HepG2 (cell line): ENCODE results near the gene LRP10. TPM values are rescaled to one million over a fixed set of nuclear protein-coding genes. Genes with fewer than 3 reads are reported as not detected.
A peak's percentile ranks its signal among the peaks of the same experiment; 100 is the strongest.

Experiments
- ARNT2 ChIP-seq: sonication (generic); formaldehyde crosslinking; IDR thresholded peaks from 2 replicates; pipeline ENCODE4 v1.8.0; 2022; ENCODE audit warnings: mild to moderate bottlenecking, low read depth, missing genetic modification reagents, moderate library complexity
- ASH2L ChIP-seq: fragments of 300-600, 200-600 bp; sonication (generic); IDR thresholded peaks from 2 replicates; pipeline ENCODE4 v1.7.0; 2017; ENCODE audit warnings: low read depth, mild to moderate bottlenecking, moderate library complexity, mixed read lengths, low read length; ENCODE audit not compliant: insufficient read length
- FOXC1 ChIP-seq: sonication (generic); formaldehyde crosslinking; IDR thresholded peaks from 2 replicates; pipeline ENCODE4 v1.8.0; 2022; ENCODE audit warnings: mild to moderate bottlenecking, missing genetic modification reagents, borderline replicate concordance
- GTF2F1 ChIP-seq: fragments of 150-350 bp; IDR thresholded peaks from 2 replicates; pipeline ENCODE4 v1.6.1; 2014; ENCODE audit warnings: low read length
- HOXD1 ChIP-seq: sonication (generic); formaldehyde crosslinking; IDR thresholded peaks from 2 replicates; pipeline ENCODE4 v1.5.0; 2020; ENCODE audit warnings: missing genetic modification reagents
- IKZF4 ChIP-seq: sonication (generic); formaldehyde crosslinking; IDR thresholded peaks from 2 replicates; pipeline ENCODE4 v1.5.1; 2020; ENCODE audit warnings: borderline replicate concordance, mild to moderate bottlenecking, low read depth, missing genetic modification reagents; ENCODE audit errors: not compliant biosample characterization
- KLF16 ChIP-seq, 2 experiments: sonication (generic) in 1 of 2; formaldehyde crosslinking in 1 of 2; IDR thresholded peaks; 2 replicates each; pipeline versions ENCODE4 v1.6.1 to v1.8.0; 2016 to 2023; ENCODE audit warnings: missing genetic modification reagents in 2 of 2, missing compliant biosample characterization in 1 of 2
- NCOR1 ChIP-seq: fragments of 200-600 bp; sonication (generic); IDR thresholded peaks from 2 replicates; pipeline ENCODE4 v1.7.0; 2017; ENCODE audit warnings: antibody characterized with exemption, low read length, borderline replicate concordance
- REXO4 ChIP-seq: sonication (generic); formaldehyde crosslinking; IDR thresholded peaks from 2 replicates; pipeline ENCODE4 v1.8.0; 2022; ENCODE audit warnings: missing genetic modification reagents, mild to moderate bottlenecking, borderline replicate concordance
- SIX1 ChIP-seq: sonication (generic); formaldehyde crosslinking; IDR thresholded peaks from 2 replicates; pipeline ENCODE4 v1.4.0; 2020; ENCODE audit warnings: missing genetic modification reagents, borderline replicate concordance
- SMARCE1 ChIP-seq: fragments of 450-650 bp; IDR thresholded peaks from 2 replicates; pipeline ENCODE4 v1.6.1; 2017; ENCODE audit warnings: borderline replicate concordance
- SMC3 ChIP-seq: IDR thresholded peaks from 2 replicates; pipeline ENCODE4 v1.6.1; 2011; ENCODE audit warnings: low read length, improper control_type of control experiment
- TBX2 ChIP-seq: sonication (generic); formaldehyde crosslinking; IDR thresholded peaks from 2 replicates; pipeline ENCODE4 v1.5.0; 2020; ENCODE audit warnings: missing genetic modification reagents, mild to moderate bottlenecking, borderline replicate concordance
- ZNF17 ChIP-seq: sonication (generic); formaldehyde crosslinking; IDR thresholded peaks from 2 replicates; pipeline ENCODE4 v1.5.0; 2020; ENCODE audit warnings: mild to moderate bottlenecking, missing genetic modification reagents
- ZNF367 ChIP-seq: sonication (generic); formaldehyde crosslinking; IDR thresholded peaks from 2 replicates; pipeline ENCODE4 v1.4.0; 2020; ENCODE audit warnings: missing genetic modification reagents, borderline replicate concordance
- ZNF589 ChIP-seq: sonication (generic); formaldehyde crosslinking; conservative IDR thresholded peaks from 2 replicates; pipeline ENCODE4 v1.8.0; 2022; ENCODE audit warnings: mild to moderate bottlenecking, moderate library complexity, missing genetic modification reagents
- ZNF615 ChIP-seq: sonication (generic); formaldehyde crosslinking; IDR thresholded peaks from 2 replicates; pipeline ENCODE4 v1.5.0; 2020; ENCODE audit warnings: mild to moderate bottlenecking, missing genetic modification reagents, borderline replicate concordance
- ZNF720 ChIP-seq: sonication (generic); formaldehyde crosslinking; IDR thresholded peaks from 2 replicates; pipeline ENCODE4 v1.4.0; 2020; ENCODE audit warnings: missing genetic modification reagents
- polyA plus RNA-seq, 8 experiments: library from polyadenylated mRNA; depleted of rRNA in 3 of 8; stranded (reverse) in 7 of 8; unstranded in 1 of 8; fragments of >200 nt; fragmentation: Illumina TruSeq in 4 of 8; extraction: Trizol in 4 of 8; gene quantifications; 2 replicates each; pipeline versions ENCODE4 v1.2.1 to v1.2.3, GENCODE V29; 2011 to 2016; ENCODE audit warnings: low read depth in 4 of 8, missing spikeins in 1 of 8, mixed read lengths in 1 of 8; ENCODE audit not compliant: insufficient read depth in 1 of 8
- total RNA-seq, 5 experiments: library from RNA; depleted of rRNA; stranded (reverse); fragments of >200 nt; fragmentation: Illumina TruSeq; extraction: Trizol; gene quantifications; 2 replicates each; pipeline ENCODE4 v1.2.3, GENCODE V29; 2016; ENCODE audit warnings: low read depth in 1 of 5
- TF ChIP-seq, protein P1 (sequence below): conservative IDR thresholded peaks from 2 replicates; pipeline ENCODE4 v1.6.1; 2018; ENCODE audit warnings: missing genetic modification reagents
- TF ChIP-seq, protein P2 (sequence below): sonication (generic); formaldehyde crosslinking; IDR thresholded peaks from 2 replicates; pipeline ENCODE4 v1.4.0; 2020; ENCODE audit warnings: missing genetic modification reagents
- TF ChIP-seq, protein P3 (sequence below), 2 experiments: sonication (generic) in 1 of 2; formaldehyde crosslinking in 1 of 2; IDR thresholded peaks; 2 replicates each; pipeline versions ENCODE4 v1.4.0 to v1.6.1; 2016 to 2020; ENCODE audit warnings: borderline replicate concordance in 1 of 2, low read depth in 1 of 2, mild to moderate bottlenecking in 1 of 2, missing genetic modification reagents in 1 of 2

The LRP10 gene
- total and polyA plus RNA-seq, 2 of the 13 experiments (the other 11 are each of a cell fraction or from before 2014, with no cell fraction given): 16.9 to 45.2 TPM

- TF ChIP-seq, protein P1, sequence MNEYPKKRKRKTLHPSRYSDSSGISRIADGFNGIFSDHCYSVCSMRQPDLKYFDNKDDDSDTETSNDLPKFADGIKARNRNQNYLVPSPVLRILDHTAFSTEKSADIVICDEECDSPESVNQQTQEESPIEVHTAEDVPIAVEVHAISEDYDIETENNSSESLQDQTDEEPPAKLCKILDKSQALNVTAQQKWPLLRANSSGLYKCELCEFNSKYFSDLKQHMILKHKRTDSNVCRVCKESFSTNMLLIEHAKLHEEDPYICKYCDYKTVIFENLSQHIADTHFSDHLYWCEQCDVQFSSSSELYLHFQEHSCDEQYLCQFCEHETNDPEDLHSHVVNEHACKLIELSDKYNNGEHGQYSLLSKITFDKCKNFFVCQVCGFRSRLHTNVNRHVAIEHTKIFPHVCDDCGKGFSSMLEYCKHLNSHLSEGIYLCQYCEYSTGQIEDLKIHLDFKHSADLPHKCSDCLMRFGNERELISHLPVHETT (CRISPR knock-in tag): peak; percentile 24; the same call in 1 of the 2 replicates
- TF ChIP-seq NCOR1: no peak
- TF ChIP-seq SMC3: no peak
- no peak for TF ChIP-seq REXO4 (CRISPR knock-in tag)
- 0 out of 2 replicates have a peak, but pooled peaks have one; percentile 43 for TF ChIP-seq ZNF720
- no peak for TF ChIP-seq HOXD1 (CRISPR knock-in tag)
- peak; percentile 80 for TF ChIP-seq IKZF4
- no peak for TF ChIP-seq SIX1 (CRISPR knock-in tag)
- TF ChIP-seq TBX2 (CRISPR knock-in tag): peak; percentile 57; the same call in 1 of the 2 replicates
- TF ChIP-seq ZNF17 (CRISPR knock-in tag): no peak
- no peak for TF ChIP-seq ZNF615 (CRISPR knock-in tag)
- 0 out of 4 replicates have a peak, but pooled peaks of 1 of the 2 experiments have one; percentile 47 for TF ChIP-seq KLF16 (CRISPR knock-in tag; IDR thresholded peaks at IDR 0.05)
- no peak for TF ChIP-seq SMARCE1
- TF ChIP-seq ARNT2 (CRISPR knock-in tag): peak; percentile 91
- TF ChIP-seq, protein P2, sequence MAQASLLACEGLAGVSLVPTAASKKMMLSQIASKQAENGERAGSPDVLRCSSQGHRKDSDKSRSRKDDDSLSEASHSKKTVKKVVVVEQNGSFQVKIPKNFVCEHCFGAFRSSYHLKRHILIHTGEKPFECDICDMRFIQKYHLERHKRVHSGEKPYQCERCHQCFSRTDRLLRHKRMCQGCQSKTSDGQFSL (CRISPR knock-in tag): no peak
- TF ChIP-seq ASH2L: peak; percentile 71
- no peak for TF ChIP-seq ZNF367 (CRISPR knock-in tag)
- TF ChIP-seq, protein P3, sequence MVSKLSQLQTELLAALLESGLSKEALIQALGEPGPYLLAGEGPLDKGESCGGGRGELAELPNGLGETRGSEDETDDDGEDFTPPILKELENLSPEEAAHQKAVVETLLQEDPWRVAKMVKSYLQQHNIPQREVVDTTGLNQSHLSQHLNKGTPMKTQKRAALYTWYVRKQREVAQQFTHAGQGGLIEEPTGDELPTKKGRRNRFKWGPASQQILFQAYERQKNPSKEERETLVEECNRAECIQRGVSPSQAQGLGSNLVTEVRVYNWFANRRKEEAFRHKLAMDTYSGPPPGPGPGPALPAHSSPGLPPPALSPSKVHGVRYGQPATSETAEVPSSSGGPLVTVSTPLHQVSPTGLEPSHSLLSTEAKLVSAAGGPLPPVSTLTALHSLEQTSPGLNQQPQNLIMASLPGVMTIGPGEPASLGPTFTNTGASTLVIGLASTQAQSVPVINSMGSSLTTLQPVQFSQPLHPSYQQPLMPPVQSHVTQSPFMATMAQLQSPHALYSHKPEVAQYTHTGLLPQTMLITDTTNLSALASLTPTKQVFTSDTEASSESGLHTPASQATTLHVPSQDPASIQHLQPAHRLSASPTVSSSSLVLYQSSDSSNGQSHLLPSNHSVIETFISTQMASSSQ (IDR thresholded peaks at IDR 0.05; ENCODE audit: low read depth): no peak
- TF ChIP-seq, protein P3 (CRISPR knock-in tag; IDR thresholded peaks at IDR 0.05; ENCODE audit: borderline replicate concordance): peak; percentile 36; the same call in 1 of the 2 replicates
- no peak; the same call in 1 of the 2 replicates for TF ChIP-seq FOXC1
- no peak for TF ChIP-seq GTF2F1
- no peak for TF ChIP-seq ZNF589 (CRISPR knock-in tag)
Observed at GRCh38 chr14:22837114-22837749, 34.3 kb upstream of the LRP10 start (continued).
